ENCODE results near the gene PLEKHM3. TPM values are rescaled to one million over a fixed set of nuclear protein-coding genes. Genes with fewer than 3 reads are reported as not detected.
A peak's percentile ranks its signal among the peaks of the same experiment; 100 is the strongest.

Gene PLEKHM3
- total and polyA plus RNA-seq, 2 experiments from 2014 or later: 3.9 to 8.8 TPM

DNA sequence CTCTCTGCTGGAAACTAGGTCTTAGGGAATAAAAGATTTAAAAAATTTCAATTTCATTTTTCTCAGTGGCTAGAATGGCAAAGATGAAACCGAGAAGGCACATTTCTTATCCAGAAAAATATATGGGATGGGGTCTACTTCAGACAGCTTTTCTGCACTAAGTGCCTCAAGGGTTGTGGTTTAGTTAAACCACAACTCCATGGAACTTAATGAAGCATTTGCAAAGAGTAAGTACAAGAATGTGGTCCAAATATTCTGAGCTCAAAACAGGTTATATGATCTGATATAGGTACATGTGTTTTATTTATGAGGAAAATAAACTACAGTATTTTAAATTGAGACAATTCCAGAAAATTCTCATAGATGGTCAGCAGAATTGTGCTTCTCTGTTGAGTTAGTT, 153.8 kb downstream of the PLEKHM3 start:
- H3F3A ChIP-seq (replicated peaks; ENCODE audit: low read depth): no peaks in the 10 kb centered on the region
- no peak for DNase-seq (ENCODE audit: low spot score)
- H3K4me3 ChIP-seq: no peak overlapping the region
- no peaks in the 10 kb centered on the region for H4K20me1 ChIP-seq (replicated peaks; ENCODE audit: insufficient read depth)
- no peaks in the 10 kb centered on the region for H3K9me3 Mint-ChIP-seq
- H3K27me3 Mint-ChIP-seq (ENCODE audit: insufficient read depth, low read depth, poor library complexity): no peaks in the 10 kb centered on the region
- H3K27ac ChIP-seq (ENCODE audit: low read depth): no peak overlapping the region
- H3K4me2 ChIP-seq: no peak overlapping the region
- H3K27me3 ChIP-seq (ENCODE audit: insufficient read depth): no peaks in the 10 kb centered on the region
- H3K79me2 ChIP-seq (replicated peaks; ENCODE audit: insufficient read depth): no peaks in the 10 kb centered on the region
- no peak for ATAC-seq
- no peak overlapping the region for H2AFZ ChIP-seq
- H3K27ac Mint-ChIP-seq: peak overlapping the region; percentile 53; the same call in 1 of the 2 replicates
- H3K4me1 Mint-ChIP-seq: peaks cover 18% of the 10 kb centered on the region
- no peak overlapping the region for H3K4me3 Mint-ChIP-seq
- H3K4me1 ChIP-seq (ENCODE audit: insufficient read depth): peaks cover 8% of the 10 kb centered on the region
- no peaks in the 10 kb centered on the region for H3K9me2 ChIP-seq (ENCODE audit: insufficient read depth)
- no peaks in the 10 kb centered on the region for H3K36me3 Mint-ChIP-seq (ENCODE audit: low read depth)
- TF ChIP-seq ZNF114 (CRISPR knock-in tag; IDR thresholded peaks at IDR 0.05): no peak
- no peak for TF ChIP-seq JUNB (IDR thresholded peaks at IDR 0.05; ENCODE audit: unreplicated experiment)
- TF ChIP-seq POLR2AphosphoS5 (IDR thresholded peaks at IDR 0.05; ENCODE audit: low read depth): no peak
- TF ChIP-seq, protein P1, sequence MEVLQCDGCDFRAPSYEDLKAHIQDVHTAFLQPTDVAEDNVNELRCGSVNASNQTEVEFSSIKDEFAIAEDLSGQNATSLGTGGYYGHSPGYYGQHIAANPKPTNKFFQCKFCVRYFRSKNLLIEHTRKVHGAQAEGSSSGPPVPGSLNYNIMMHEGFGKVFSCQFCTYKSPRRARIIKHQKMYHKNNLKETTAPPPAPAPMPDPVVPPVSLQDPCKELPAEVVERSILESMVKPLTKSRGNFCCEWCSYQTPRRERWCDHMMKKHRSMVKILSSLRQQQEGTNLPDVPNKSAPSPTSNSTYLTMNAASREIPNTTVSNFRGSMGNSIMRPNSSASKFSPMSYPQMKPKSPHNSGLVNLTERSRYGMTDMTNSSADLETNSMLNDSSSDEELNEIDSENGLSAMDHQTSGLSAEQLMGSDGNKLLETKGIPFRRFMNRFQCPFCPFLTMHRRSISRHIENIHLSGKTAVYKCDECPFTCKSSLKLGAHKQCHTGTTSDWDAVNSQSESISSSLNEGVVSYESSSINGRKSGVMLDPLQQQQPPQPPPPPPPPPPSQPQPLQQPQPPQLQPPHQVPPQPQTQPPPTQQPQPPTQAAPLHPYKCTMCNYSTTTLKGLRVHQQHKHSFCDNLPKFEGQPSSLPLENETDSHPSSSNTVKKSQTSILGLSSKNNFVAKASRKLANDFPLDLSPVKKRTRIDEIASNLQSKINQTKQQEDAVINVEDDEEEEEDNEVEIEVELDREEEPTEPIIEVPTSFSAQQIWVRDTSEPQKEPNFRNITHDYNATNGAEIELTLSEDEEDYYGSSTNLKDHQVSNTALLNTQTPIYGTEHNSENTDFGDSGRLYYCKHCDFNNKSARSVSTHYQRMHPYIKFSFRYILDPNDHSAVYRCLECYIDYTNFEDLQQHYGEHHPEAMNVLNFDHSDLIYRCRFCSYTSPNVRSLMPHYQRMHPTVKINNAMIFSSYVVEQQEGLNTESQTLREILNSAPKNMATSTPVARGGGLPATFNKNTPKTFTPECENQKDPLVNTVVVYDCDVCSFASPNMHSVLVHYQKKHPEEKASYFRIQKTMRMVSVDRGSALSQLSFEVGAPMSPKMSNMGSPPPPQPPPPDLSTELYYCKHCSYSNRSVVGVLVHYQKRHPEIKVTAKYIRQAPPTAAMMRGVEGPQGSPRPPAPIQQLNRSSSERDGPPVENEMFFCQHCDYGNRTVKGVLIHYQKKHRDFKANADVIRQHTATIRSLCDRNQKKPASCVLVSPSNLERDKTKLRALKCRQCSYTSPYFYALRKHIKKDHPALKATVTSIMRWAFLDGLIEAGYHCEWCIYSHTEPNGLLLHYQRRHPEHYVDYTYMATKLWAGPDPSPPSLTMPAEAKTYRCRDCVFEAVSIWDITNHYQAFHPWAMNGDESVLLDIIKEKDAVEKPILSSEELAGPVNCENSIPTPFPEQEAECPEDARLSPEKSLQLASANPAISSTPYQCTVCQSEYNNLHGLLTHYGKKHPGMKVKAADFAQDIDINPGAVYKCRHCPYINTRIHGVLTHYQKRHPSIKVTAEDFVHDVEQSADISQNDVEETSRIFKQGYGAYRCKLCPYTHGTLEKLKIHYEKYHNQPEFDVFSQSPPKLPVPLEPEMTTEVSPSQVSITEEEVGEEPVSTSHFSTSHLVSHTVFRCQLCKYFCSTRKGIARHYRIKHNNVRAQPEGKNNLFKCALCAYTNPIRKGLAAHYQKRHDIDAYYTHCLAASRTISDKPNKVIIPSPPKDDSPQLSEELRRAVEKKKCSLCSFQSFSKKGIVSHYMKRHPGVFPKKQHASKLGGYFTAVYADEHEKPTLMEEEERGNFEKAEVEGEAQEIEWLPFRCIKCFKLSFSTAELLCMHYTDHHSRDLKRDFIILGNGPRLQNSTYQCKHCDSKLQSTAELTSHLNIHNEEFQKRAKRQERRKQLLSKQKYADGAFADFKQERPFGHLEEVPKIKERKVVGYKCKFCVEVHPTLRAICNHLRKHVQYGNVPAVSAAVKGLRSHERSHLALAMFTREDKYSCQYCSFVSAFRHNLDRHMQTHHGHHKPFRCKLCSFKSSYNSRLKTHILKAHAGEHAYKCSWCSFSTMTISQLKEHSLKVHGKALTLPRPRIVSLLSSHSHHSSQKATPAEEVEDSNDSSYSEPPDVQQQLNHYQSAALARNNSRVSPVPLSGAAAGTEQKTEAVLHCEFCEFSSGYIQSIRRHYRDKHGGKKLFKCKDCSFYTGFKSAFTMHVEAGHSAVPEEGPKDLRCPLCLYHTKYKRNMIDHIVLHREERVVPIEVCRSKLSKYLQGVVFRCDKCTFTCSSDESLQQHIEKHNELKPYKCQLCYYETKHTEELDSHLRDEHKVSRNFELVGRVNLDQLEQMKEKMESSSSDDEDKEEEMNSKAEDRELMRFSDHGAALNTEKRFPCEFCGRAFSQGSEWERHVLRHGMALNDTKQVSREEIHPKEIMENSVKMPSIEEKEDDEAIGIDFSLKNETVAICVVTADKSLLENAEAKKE (CRISPR knock-in tag; IDR thresholded peaks at IDR 0.05): no peak
- no peak for TF ChIP-seq STAT1 (IDR thresholded peaks at IDR 0.05; ENCODE audit: unreplicated experiment)
- TF ChIP-seq ZNF331 (CRISPR knock-in tag; IDR thresholded peaks at IDR 0.05; ENCODE audit: low read depth): no peak
- TF ChIP-seq EZH2phosphoT487 (IDR thresholded peaks at IDR 0.05; ENCODE audit: unreplicated experiment): no peak
- TF ChIP-seq NANOG (IDR thresholded peaks at IDR 0.05; ENCODE audit: borderline replicate concordance): no peak
- TF ChIP-seq, protein P2, sequence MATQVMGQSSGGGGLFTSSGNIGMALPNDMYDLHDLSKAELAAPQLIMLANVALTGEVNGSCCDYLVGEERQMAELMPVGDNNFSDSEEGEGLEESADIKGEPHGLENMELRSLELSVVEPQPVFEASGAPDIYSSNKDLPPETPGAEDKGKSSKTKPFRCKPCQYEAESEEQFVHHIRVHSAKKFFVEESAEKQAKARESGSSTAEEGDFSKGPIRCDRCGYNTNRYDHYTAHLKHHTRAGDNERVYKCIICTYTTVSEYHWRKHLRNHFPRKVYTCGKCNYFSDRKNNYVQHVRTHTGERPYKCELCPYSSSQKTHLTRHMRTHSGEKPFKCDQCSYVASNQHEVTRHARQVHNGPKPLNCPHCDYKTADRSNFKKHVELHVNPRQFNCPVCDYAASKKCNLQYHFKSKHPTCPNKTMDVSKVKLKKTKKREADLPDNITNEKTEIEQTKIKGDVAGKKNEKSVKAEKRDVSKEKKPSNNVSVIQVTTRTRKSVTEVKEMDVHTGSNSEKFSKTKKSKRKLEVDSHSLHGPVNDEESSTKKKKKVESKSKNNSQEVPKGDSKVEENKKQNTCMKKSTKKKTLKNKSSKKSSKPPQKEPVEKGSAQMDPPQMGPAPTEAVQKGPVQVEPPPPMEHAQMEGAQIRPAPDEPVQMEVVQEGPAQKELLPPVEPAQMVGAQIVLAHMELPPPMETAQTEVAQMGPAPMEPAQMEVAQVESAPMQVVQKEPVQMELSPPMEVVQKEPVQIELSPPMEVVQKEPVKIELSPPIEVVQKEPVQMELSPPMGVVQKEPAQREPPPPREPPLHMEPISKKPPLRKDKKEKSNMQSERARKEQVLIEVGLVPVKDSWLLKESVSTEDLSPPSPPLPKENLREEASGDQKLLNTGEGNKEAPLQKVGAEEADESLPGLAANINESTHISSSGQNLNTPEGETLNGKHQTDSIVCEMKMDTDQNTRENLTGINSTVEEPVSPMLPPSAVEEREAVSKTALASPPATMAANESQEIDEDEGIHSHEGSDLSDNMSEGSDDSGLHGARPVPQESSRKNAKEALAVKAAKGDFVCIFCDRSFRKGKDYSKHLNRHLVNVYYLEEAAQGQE (IDR thresholded peaks at IDR 0.05; ENCODE audit: unreplicated experiment): no peak
- no peak for TF ChIP-seq CREB1 (CRISPR knock-in tag; IDR thresholded peaks at IDR 0.05; ENCODE audit: low read depth)
- TF ChIP-seq EZH2 (IDR thresholded peaks at IDR 0.05; ENCODE audit: low read depth, unreplicated experiment): no peak
- TF ChIP-seq, protein P3, sequence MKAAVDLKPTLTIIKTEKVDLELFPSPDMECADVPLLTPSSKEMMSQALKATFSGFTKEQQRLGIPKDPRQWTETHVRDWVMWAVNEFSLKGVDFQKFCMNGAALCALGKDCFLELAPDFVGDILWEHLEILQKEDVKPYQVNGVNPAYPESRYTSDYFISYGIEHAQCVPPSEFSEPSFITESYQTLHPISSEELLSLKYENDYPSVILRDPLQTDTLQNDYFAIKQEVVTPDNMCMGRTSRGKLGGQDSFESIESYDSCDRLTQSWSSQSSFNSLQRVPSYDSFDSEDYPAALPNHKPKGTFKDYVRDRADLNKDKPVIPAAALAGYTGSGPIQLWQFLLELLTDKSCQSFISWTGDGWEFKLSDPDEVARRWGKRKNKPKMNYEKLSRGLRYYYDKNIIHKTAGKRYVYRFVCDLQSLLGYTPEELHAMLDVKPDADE (IDR thresholded peaks at IDR 0.05): no peak
- no peaks in the 10 kb centered on the region for H3K36me3 ChIP-seq (ENCODE audit: insufficient read depth)

Measured in GM23338 (cell line).